GM23338 (cell line): ENCODE measurements around the gene CORO2A. TPM values are rescaled to one million over a fixed set of nuclear protein-coding genes. Genes with fewer than 3 reads are reported as not detected.

Source experiments
- ATAC-seq: fragments of 200-7000 bp; cut with Tn5 transposase; 3 replicates; pipeline ENCODE4 v1.9.1; 2020
- DNase-seq: peaks from one replicate; pipeline ENCODE4 v3.0.0-alpha.2; 2015; ENCODE audit warnings: low spot score
- H2AFZ ChIP-seq: fragments of 200-600 bp; sonication (generic); 2 replicates; pipeline ENCODE4 v1.8.0; 2016; ENCODE audit warnings: antibody characterized with exemption, mild to moderate bottlenecking, moderate library complexity
- H3F3A ChIP-seq: fragments of 200-600 bp; sonication (generic); replicated peaks from 2 replicates; pipeline ENCODE4 v1.8.0; 2017; ENCODE audit warnings: antibody characterized with exemption, mixed run types, low read depth
- H3K27ac ChIP-seq: fragments of 200-600 bp; sonication (generic); 2 replicates; pipeline ENCODE4 v1.6.1; 2016; ENCODE audit warnings: low read depth
- H3K27me3 ChIP-seq: fragments of 200-600 bp; sonication (generic); 2 replicates; pipeline ENCODE4 v1.8.0; 2016; ENCODE audit warnings: mild to moderate bottlenecking, mixed run types, moderate library complexity; ENCODE audit not compliant: insufficient read depth
- H3K36me3 ChIP-seq: fragments of 200-600 bp; sonication (generic); 2 replicates; pipeline ENCODE4 v1.8.0; 2016; ENCODE audit warnings: mild to moderate bottlenecking; ENCODE audit not compliant: insufficient read depth
- H3K4me1 ChIP-seq: fragments of 200-600 bp; sonication (generic); 2 replicates; pipeline ENCODE4 v1.8.0; 2016; ENCODE audit warnings: mild to moderate bottlenecking, moderate library complexity; ENCODE audit not compliant: insufficient read depth
- H3K4me2 ChIP-seq: fragments of 200-600 bp; sonication (generic); 2 replicates; pipeline ENCODE4 v1.7.1; 2017; ENCODE audit warnings: mixed run types
- H3K4me3 ChIP-seq: fragments of 200-600 bp; sonication (generic); 2 replicates; pipeline ENCODE4 v1.6.1; 2016; ENCODE audit warnings: mixed run types
- H3K79me2 ChIP-seq: fragments of 200-600 bp; sonication (generic); replicated peaks from 2 replicates; pipeline ENCODE4 v1.8.0; 2017; ENCODE audit warnings: mild to moderate bottlenecking; ENCODE audit not compliant: insufficient read depth
- H3K9me2 ChIP-seq: fragments of 200-600 bp; sonication (generic); 2 replicates; pipeline ENCODE4 v1.8.0; 2017; ENCODE audit not compliant: insufficient read depth
- H4K20me1 ChIP-seq: fragments of 200-600 bp; sonication (generic); replicated peaks from 2 replicates; pipeline ENCODE4 v1.8.0; 2017; ENCODE audit warnings: mild to moderate bottlenecking; ENCODE audit not compliant: insufficient read depth
- H3K27ac Mint-ChIP-seq: 2 replicates; pipeline ENCODE4 v1.8.0; 2020; ENCODE audit warnings: inconsistent platforms, mild to moderate bottlenecking, moderate library complexity, mixed read lengths
- H3K27me3 Mint-ChIP-seq: 3 replicates; pipeline ENCODE4 v1.8.0; 2022; ENCODE audit warnings: low read depth, mild to moderate bottlenecking, moderate library complexity, mixed read lengths, inconsistent platforms; ENCODE audit not compliant: insufficient read depth, poor library complexity
- H3K36me3 Mint-ChIP-seq: 3 replicates; pipeline ENCODE4 v1.8.0; 2021; ENCODE audit warnings: low read depth, mild to moderate bottlenecking, inconsistent platforms, moderate library complexity, mixed read lengths
- H3K4me1 Mint-ChIP-seq: 3 replicates; pipeline ENCODE4 v1.8.0; 2020; ENCODE audit warnings: mild to moderate bottlenecking, inconsistent platforms, mixed read lengths
- H3K4me3 Mint-ChIP-seq: 3 replicates; pipeline ENCODE4 v1.8.0; 2021; ENCODE audit warnings: moderate library complexity, mild to moderate bottlenecking, inconsistent platforms, mixed read lengths
- H3K9me3 Mint-ChIP-seq: 3 replicates; pipeline ENCODE4 v1.8.0; 2020; ENCODE audit warnings: moderate library complexity, mild to moderate bottlenecking, inconsistent platforms, mixed read lengths
- CREB1 ChIP-seq: fragments of 250-450 bp; sonication (Bioruptor Pico); IDR thresholded peaks from 2 replicates; pipeline ENCODE4 v1.5.0; 2020; ENCODE audit warnings: low read depth, mild to moderate bottlenecking, moderate library complexity
- CTCF ChIP-seq, 2 experiments: fragments of 200-600 bp in 1 of 2; sonication (generic) in 1 of 2; conservative IDR thresholded peaks; 2 replicates each; pipeline versions ENCODE4 v1.5.1 to v1.6.1; 2016 to 2017; ENCODE audit warnings: antibody characterized with exemption in 2 of 2, low read depth in 2 of 2, mild to moderate bottlenecking in 2 of 2, moderate library complexity in 1 of 2
- EZH2 ChIP-seq: fragments of 200-600 bp; sonication (generic); IDR thresholded peaks from one replicate; pipeline ENCODE4 v1.8.0; 2017; ENCODE audit warnings: antibody characterized with exemption, mild to moderate bottlenecking, low read depth; ENCODE audit not compliant: unreplicated experiment
- JUNB ChIP-seq: IDR thresholded peaks from one replicate; pipeline ENCODE4 v1.6.1; 2016; ENCODE audit warnings: antibody characterized with exemption; ENCODE audit not compliant: unreplicated experiment
- POLR2AphosphoS5 ChIP-seq: IDR thresholded peaks from 2 replicates; pipeline ENCODE4 v1.6.1; 2016; ENCODE audit warnings: antibody characterized with exemption, low read depth
- REST ChIP-seq: IDR thresholded peaks from one replicate; pipeline ENCODE4 v1.6.1; 2018; ENCODE audit warnings: antibody characterized with exemption; ENCODE audit not compliant: unreplicated experiment
- ZNF331 ChIP-seq: fragments of 250-450 bp; sonication (Bioruptor Pico); IDR thresholded peaks from 2 replicates; pipeline ENCODE4 v1.5.0; 2020; ENCODE audit warnings: low read depth, mild to moderate bottlenecking, moderate library complexity
- ZNF462 ChIP-seq: fragments of 250-450 bp; sonication (Bioruptor Pico); IDR thresholded peaks from 2 replicates; pipeline ENCODE4 v1.5.0; 2020; ENCODE audit warnings: mild to moderate bottlenecking, moderate library complexity
- polyA plus RNA-seq: library from polyadenylated mRNA; unstranded; fragments of >200 nt; fragmentation: Nextera tagmentation; extraction: Ambion mirVana; gene quantifications from 2 replicates; pipeline ENCODE4 v1.2.1, GENCODE V29; 2016
- total RNA-seq: library from RNA; depleted of rRNA; stranded (reverse); fragments of >200 nt; shearing (Covaris generic); gene quantifications from 2 replicates; pipeline ENCODE4 v1.2.3, GENCODE V29; 2014

The CORO2A gene
- total and polyA plus RNA-seq, 2 experiments from 2014 or later, result 12.9 to 27.6 TPM

GRCh38 chr9:98172604-98173003 is 19.8 kb downstream of the CORO2A start (continued):
- TF ChIP-seq ZNF462 (CRISPR knock-in tag) (no peak), JUNB (no peak), POLR2AphosphoS5 (no peak)

GRCh38 chr9:98171176-98171925 is 21.1 kb downstream of the CORO2A start:
- ATAC-seq, result peak; percentile 48
- TF ChIP-seq REST, result no peak
- no peak for TF ChIP-seq CTCF (conservative IDR thresholded peaks at IDR 0.05; ENCODE audit: low read depth in 2 of 2)
- no peak for TF ChIP-seq CREB1 (CRISPR knock-in tag)
- no peak for TF ChIP-seq JUNB
- TF ChIP-seq EZH2, result no peak
- no peak for TF ChIP-seq ZNF331 (CRISPR knock-in tag)

More at GRCh38 chr9:98171176-98171925, 21.1 kb downstream of the CORO2A start:
- Mint-ChIP-seq H3K4me1 (peaks cover 80% of the 10 kb centered on the region), H3K4me3 (no peak overlapping the region; the same call in 2 of the 3 replicates), H3K36me3 (no peaks in the 10 kb centered on the region), H3K27me3 (peaks cover 13% of the 10 kb centered on the region), H3K9me3 (no peaks in the 10 kb centered on the region), H3K27ac (peak overlapping the region; percentile 65)
- Histone ChIP-seq H3K36me3 (no peaks in the 10 kb centered on the region), H3F3A (peaks cover 6% of the 10 kb centered on the region; the same call in 1 of the 2 replicates), H3K27ac (no peak overlapping the region), H3K9me2 (no peaks in the 10 kb centered on the region), H3K79me2 (peaks cover 17% of the 10 kb centered on the region), H2AFZ (no peak overlapping the region), H4K20me1 (peaks cover 12% of the 10 kb centered on the region), H3K4me2 (no peak overlapping the region), H3K4me3 (no peak overlapping the region), H3K27me3 (no peaks in the 10 kb centered on the region), H3K4me1 (peaks cover 45% of the 10 kb centered on the region)
- no peak for DNase-seq
